ENCODE results near the gene GPC5. TPM values are rescaled to one million over a fixed set of nuclear protein-coding genes. Genes with fewer than 3 reads are reported as not detected.

GPC5 gene
- total and polyA plus RNA-seq, 9 donors, result 0.10 to 1.5 (median 0.38) TPM

- intact Hi-C loops (cut with DNase I), result no loop called here
- 90 to 94% (median 91%) methylated on average over 1 of the region's 1 CpG for WGBS, 3 donors
- TF ChIP-seq POLR2A (IDR thresholded peaks at IDR 0.05) (no peak), EP300 (IDR thresholded peaks at IDR 0.05) (no peak)
- TF ChIP-seq, protein P1, sequence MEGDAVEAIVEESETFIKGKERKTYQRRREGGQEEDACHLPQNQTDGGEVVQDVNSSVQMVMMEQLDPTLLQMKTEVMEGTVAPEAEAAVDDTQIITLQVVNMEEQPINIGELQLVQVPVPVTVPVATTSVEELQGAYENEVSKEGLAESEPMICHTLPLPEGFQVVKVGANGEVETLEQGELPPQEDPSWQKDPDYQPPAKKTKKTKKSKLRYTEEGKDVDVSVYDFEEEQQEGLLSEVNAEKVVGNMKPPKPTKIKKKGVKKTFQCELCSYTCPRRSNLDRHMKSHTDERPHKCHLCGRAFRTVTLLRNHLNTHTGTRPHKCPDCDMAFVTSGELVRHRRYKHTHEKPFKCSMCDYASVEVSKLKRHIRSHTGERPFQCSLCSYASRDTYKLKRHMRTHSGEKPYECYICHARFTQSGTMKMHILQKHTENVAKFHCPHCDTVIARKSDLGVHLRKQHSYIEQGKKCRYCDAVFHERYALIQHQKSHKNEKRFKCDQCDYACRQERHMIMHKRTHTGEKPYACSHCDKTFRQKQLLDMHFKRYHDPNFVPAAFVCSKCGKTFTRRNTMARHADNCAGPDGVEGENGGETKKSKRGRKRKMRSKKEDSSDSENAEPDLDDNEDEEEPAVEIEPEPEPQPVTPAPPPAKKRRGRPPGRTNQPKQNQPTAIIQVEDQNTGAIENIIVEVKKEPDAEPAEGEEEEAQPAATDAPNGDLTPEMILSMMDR (IDR thresholded peaks at IDR 0.05), result no peak
- Histone ChIP-seq H3K36me3 (no peaks in the 10 kb centered on the region), H3K27me3 (no peaks in the 10 kb centered on the region), H3K4me1 (ENCODE audit: insufficient read depth) (no peaks in the 10 kb centered on the region), H3K4me3 (no peak overlapping the region), H3K9me3 (no peaks in the 10 kb centered on the region), H3K27ac (no peak overlapping the region)
- no peak for DNase-seq
Observed at GRCh38 chr13:92300651-92301050, 902.2 kb downstream of the GPC5 start.

DNA sequence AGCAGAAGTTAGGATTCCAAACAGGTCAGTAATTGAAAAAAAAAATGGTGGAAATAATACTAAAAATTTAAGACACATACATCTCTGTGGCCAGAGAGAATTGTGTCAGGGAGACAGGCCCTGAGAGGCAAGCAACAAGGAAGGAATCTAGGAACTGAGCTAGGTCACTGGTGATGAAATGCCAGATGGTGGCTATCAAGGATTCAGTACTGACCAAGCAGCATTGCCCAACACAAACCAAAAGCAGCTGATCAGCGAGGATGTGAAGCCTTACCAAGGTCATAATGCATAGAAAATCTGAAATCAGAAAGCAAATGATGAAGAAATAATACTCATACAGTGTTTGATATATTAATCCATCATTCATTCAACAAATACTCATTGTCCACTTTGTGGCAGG, 905.0 kb downstream of the GPC5 start:
- H3K9me3 ChIP-seq, result no peaks in the 10 kb centered on the region
- no peak overlapping the region for H3K27ac ChIP-seq
- no peaks in the 10 kb centered on the region for H3K27me3 ChIP-seq
- no peak for DNase-seq
- TF ChIP-seq, protein P1 (IDR thresholded peaks at IDR 0.05), result no peak
- TF ChIP-seq EP300 (IDR thresholded peaks at IDR 0.05) (no peak), POLR2A (IDR thresholded peaks at IDR 0.05) (no peak)
- no peaks in the 10 kb centered on the region for H3K4me1 ChIP-seq (ENCODE audit: insufficient read depth)
- no peak overlapping the region for H3K4me3 ChIP-seq
- no peaks in the 10 kb centered on the region for H3K36me3 ChIP-seq
- intact Hi-C loops (cut with DNase I), result no loop called here
- WGBS, 3 donors, result 58 to 76% (median 75%) methylated on average over 1 of the region's 1 CpG

DNA sequence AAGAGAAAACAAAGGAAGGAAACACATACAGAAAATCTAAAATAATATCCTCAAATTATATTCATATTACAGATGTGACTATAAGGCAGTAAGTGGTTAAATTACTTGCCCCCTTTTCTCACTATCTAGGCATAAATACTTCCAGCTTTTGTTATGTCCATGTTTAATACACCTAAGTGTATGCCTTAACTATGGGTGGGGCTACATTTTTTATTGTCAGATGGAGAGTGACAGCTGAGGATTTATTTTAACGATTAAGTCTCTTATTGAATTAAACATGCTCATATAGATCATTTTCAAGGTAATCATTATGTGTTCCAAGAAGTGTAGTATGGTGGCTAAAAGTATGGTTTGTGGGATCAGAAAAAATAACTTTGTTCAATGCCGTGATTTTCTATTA, 909.3 kb downstream of the GPC5 start:
- no peak for DNase-seq
- H3K36me3 ChIP-seq, result no peaks in the 10 kb centered on the region
- no peaks in the 10 kb centered on the region for H3K27me3 ChIP-seq
- intact Hi-C loops (cut with DNase I), result no loop called here
- TF ChIP-seq, protein P1 (IDR thresholded peaks at IDR 0.05), result no peak
- TF ChIP-seq EP300 (IDR thresholded peaks at IDR 0.05), result no peak
- TF ChIP-seq POLR2A (IDR thresholded peaks at IDR 0.05), result no peak
- H3K9me3 ChIP-seq, result no peaks in the 10 kb centered on the region
- no peaks in the 10 kb centered on the region for H3K4me1 ChIP-seq (ENCODE audit: insufficient read depth)
- H3K27ac ChIP-seq, result no peak overlapping the region
- 55 to 69% (median 58%) methylated on average over 2 of the region's 2 CpGs for WGBS, 3 donors
- no peak overlapping the region for H3K4me3 ChIP-seq

- Histone ChIP-seq H3K4me3 (no peak overlapping the region), H3K4me1 (ENCODE audit: insufficient read depth) (no peaks in the 10 kb centered on the region), H3K9me3 (no peaks in the 10 kb centered on the region), H3K27ac (no peak overlapping the region), H3K27me3 (no peaks in the 10 kb centered on the region), H3K36me3 (no peaks in the 10 kb centered on the region)
- DNase-seq, result no peak
- intact Hi-C loops (cut with DNase I), result no loop called here
- TF ChIP-seq POLR2A (IDR thresholded peaks at IDR 0.05) (no peak), EP300 (IDR thresholded peaks at IDR 0.05) (no peak)
- TF ChIP-seq, protein P1 (IDR thresholded peaks at IDR 0.05), result no peak
- WGBS, 3 donors, result 84 to 85% (median 84%) methylated on average over 2 of the region's 2 CpGs
Observed at GRCh38 chr13:92312823-92313222, 914.4 kb downstream of the GPC5 start.

DNA sequence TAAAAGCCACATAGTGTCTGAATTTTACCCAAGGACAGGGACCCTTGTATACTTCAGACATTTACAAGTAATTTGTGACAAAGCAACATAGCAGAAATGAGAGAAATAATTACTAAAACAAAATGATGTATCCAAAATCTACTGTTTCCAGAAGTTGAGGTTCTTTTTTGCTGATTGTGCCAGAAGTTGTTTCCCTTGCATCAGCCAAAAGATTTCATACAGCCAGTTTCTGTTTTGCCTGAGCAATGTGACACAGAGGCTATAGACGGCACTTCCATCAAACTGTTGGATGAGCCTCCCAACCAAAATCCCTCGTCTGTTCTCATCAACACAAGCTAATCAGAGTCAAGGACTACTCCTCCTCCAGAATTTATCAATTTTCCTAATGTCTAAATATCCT, 915.0 kb downstream of the GPC5 start:
- no peak for DNase-seq
- H3K36me3 ChIP-seq, result no peaks in the 10 kb centered on the region
- H3K9me3 ChIP-seq, result no peaks in the 10 kb centered on the region
- intact Hi-C loops (cut with DNase I), result no loop called here
- no peaks in the 10 kb centered on the region for H3K27me3 ChIP-seq
- H3K4me1 ChIP-seq (ENCODE audit: insufficient read depth), result no peaks in the 10 kb centered on the region
- no peak overlapping the region for H3K27ac ChIP-seq
- H3K4me3 ChIP-seq, result no peak overlapping the region
- TF ChIP-seq POLR2A (IDR thresholded peaks at IDR 0.05) (no peak), EP300 (IDR thresholded peaks at IDR 0.05) (no peak)
- TF ChIP-seq, protein P1 (IDR thresholded peaks at IDR 0.05), result no peak
- 8 to 26% (median 21%) methylated on average over 2 of the region's 2 CpGs for WGBS, 3 donors

Measured in ovary (tissue), 9 donors.